ENCODE measurements around the gene PIK3R1.

The PIK3R1 gene

DNA sequence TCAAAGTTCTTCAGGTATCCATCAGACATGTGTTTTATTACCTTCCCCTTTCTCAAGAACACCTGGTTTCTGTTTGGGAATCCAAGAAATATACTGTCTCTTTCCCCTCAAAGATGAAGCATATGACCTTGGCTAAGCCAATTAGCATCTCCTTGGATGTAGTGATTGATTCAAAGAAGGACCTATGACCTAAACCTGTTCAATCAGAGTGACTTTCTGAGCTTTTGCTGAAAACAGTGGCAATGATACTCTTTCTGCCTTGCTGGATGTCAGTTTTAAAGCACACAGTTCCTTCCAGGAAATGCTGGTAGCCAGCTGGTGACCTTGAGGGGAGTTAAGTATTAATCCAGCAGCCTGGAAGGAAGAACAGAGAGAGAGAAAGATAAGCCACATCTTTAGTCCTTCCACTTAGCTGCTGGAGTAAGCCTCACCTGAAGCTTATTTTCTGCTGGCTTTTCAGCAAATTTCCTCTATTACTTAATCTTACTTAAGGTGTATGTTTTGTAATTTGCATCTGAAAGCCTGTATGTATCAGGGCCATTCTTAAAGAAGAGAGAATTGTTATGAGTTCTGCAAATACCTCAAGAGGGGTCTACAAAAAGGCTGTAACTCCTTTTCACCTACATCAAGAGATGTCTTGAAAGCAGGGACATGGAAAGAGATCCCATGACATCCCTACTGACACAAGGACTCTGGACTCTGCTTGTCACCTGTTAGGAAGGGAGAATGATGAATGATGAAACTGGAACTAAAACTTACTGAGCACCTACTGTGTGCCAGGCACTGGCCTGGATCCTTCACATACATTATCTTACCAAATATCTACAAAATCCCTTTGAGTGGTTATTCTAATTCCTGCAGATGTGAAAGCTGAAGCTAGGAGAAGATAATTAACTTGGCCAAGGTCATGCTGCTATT lies 35.2 kb upstream of the PIK3R1 start:
- Histone ChIP-seq H3K4ac (ENCODE audit: low read depth, low read length) (no peak overlapping the region), H2BK15ac (replicated peaks; ENCODE audit: low read depth) (no peak overlapping the region), H3K4me3 (ENCODE audit: low read length) (no peak overlapping the region), H3K4me1 (ENCODE audit: control insufficient read depth, low read depth, low read length) (peaks cover 6% of the 10 kb centered on the region), H3K79me1 (ENCODE audit: low read length) (no peaks in the 10 kb centered on the region), H3K23ac (ENCODE audit: low read length) (no peak overlapping the region), H3K79me2 (ENCODE audit: control insufficient read depth, insufficient read depth, low read length) (no peaks in the 10 kb centered on the region), H3K18ac (ENCODE audit: low read length) (no peak overlapping the region), H4K5ac (ENCODE audit: low read length) (no peak overlapping the region), H3K9ac (ENCODE audit: low read length) (no peak overlapping the region), H2BK5ac (ENCODE audit: low read length) (no peak overlapping the region), H4K8ac (ENCODE audit: low read depth, low read length) (no peak overlapping the region), H3K27me3 (ENCODE audit: insufficient read depth, low read length, poor library complexity) (no peaks in the 10 kb centered on the region), H2BK120ac (ENCODE audit: low read depth, low read length) (no peak overlapping the region), H3K27ac (ENCODE audit: low read depth, low read length) (no peak overlapping the region), H3K56ac (ENCODE audit: low read length) (peak overlapping the region; percentile 17), H2AK5ac (ENCODE audit: low read length) (no peak overlapping the region), H3K4me2 (ENCODE audit: low read length) (no peak overlapping the region), H3K36me3 (ENCODE audit: control insufficient read depth, insufficient read depth, low read length) (no peaks in the 10 kb centered on the region)
- DNase-seq: no peak

DNA sequence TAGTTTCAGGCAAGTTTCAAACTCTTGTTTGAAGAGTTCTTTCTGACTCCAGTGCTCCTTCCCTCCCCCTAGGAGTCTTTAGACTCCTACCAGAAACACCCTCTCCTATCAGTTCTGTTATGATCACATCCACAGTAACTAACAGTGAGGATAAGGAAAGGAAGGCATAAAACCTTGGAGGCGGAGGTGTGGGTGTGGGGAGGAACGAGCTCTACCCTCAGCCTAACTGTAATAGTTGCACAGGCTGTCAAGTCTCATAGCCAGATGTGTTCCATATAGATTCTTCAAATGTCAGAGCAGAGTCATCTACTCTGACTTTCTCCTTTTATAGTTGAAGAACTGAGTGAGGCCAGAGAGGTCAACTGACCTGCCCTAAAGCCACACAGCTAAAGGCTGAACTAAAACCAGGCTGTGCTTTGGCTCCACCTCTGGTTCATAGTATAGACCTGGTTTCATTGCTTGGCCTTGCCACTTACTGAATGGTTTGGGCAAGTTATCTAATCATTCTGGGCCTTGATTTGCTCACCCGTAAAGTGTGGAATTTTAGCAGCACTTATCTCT lies 34.4 kb upstream of the PIK3R1 start:
- H3K4me1 ChIP-seq (ENCODE audit: control insufficient read depth, low read depth, low read length): peaks cover 6% of the 10 kb centered on the region
- H3K36me3 ChIP-seq (ENCODE audit: control insufficient read depth, insufficient read depth, low read length): no peaks in the 10 kb centered on the region
- WGBS (ENCODE audit: extremely low coverage, insufficient coverage, low lambda C conversion rate): no CpG with 5 or more reads among the region's 3 CpGs
- no peak overlapping the region for H3K9ac ChIP-seq (ENCODE audit: low read length)
- no peak overlapping the region for H3K4me3 ChIP-seq (ENCODE audit: low read length)
- H3K79me1 ChIP-seq (ENCODE audit: low read length): no peaks in the 10 kb centered on the region
- no peak overlapping the region for H3K4ac ChIP-seq (ENCODE audit: low read depth, low read length)
- H3K56ac ChIP-seq (ENCODE audit: low read length): peak overlapping the region; percentile 17
- no peak overlapping the region for H2BK15ac ChIP-seq (replicated peaks; ENCODE audit: low read depth)
- H3K18ac ChIP-seq (ENCODE audit: low read length): no peak overlapping the region
- no peak overlapping the region for H3K23ac ChIP-seq (ENCODE audit: low read length)
- no peak overlapping the region for H4K5ac ChIP-seq (ENCODE audit: low read length)
- no peak overlapping the region for H3K4me2 ChIP-seq (ENCODE audit: low read length)
- no peak overlapping the region for H2BK120ac ChIP-seq (ENCODE audit: low read depth, low read length)
- no peak overlapping the region for H4K8ac ChIP-seq (ENCODE audit: low read depth, low read length)
- H2AK5ac ChIP-seq (ENCODE audit: low read length): no peak overlapping the region
- DNase-seq: peak; percentile 78
- H3K27ac ChIP-seq (ENCODE audit: low read depth, low read length): no peak overlapping the region
- no peaks in the 10 kb centered on the region for H3K27me3 ChIP-seq (ENCODE audit: insufficient read depth, low read length, poor library complexity)
- no peak overlapping the region for H2BK5ac ChIP-seq (ENCODE audit: low read length)
- H3K79me2 ChIP-seq (ENCODE audit: control insufficient read depth, insufficient read depth, low read length): no peaks in the 10 kb centered on the region

DNA sequence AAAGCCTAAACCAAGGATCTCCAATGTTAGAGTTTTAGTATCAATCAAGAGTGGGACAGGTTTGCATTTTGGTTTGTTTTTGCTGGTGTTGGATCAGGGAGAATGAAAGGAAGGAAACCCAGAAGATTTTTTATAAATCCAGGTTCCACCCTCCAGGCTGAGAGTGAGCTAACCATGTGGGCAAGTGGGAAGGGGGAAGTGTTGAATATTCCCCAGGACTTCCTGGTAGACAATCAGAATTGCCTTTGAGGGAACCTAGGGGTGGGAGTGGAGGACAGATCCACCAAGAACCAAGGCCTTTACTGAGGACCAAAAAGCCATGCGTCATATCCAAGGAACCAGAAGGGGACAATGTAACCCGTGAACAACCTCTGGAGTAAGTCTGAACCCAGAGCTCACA lies 33.5 kb upstream of the PIK3R1 start:
- Histone ChIP-seq H4K5ac (ENCODE audit: low read length) (no peak overlapping the region), H2BK15ac (replicated peaks; ENCODE audit: low read depth) (no peak overlapping the region), H4K8ac (ENCODE audit: low read depth, low read length) (no peak overlapping the region), H3K36me3 (ENCODE audit: control insufficient read depth, insufficient read depth, low read length) (no peaks in the 10 kb centered on the region), H2AK5ac (ENCODE audit: low read length) (peak overlapping the region; percentile 31), H3K4me3 (ENCODE audit: low read length) (no peak overlapping the region), H3K27ac (ENCODE audit: low read depth, low read length) (no peak overlapping the region), H2BK120ac (ENCODE audit: low read depth, low read length) (no peak overlapping the region), H3K18ac (ENCODE audit: low read length) (peak overlapping the region; percentile 13), H2BK5ac (ENCODE audit: low read length) (peak overlapping the region; percentile 69), H3K27me3 (ENCODE audit: insufficient read depth, low read length, poor library complexity) (no peaks in the 10 kb centered on the region), H3K4me2 (ENCODE audit: low read length) (no peak overlapping the region), H3K4ac (ENCODE audit: low read depth, low read length) (no peak overlapping the region), H3K23ac (ENCODE audit: low read length) (no peak overlapping the region), H3K79me2 (ENCODE audit: control insufficient read depth, insufficient read depth, low read length) (no peaks in the 10 kb centered on the region), H3K56ac (ENCODE audit: low read length) (peak overlapping the region; percentile 56), H3K9ac (ENCODE audit: low read length) (no peak overlapping the region), H3K79me1 (ENCODE audit: low read length) (no peaks in the 10 kb centered on the region), H3K4me1 (ENCODE audit: control insufficient read depth, low read depth, low read length) (peaks cover 6% of the 10 kb centered on the region)
- no peak for DNase-seq
- no CpG with 5 or more reads among the region's 2 CpGs for WGBS (ENCODE audit: extremely low coverage, insufficient coverage, low lambda C conversion rate)

DNA sequence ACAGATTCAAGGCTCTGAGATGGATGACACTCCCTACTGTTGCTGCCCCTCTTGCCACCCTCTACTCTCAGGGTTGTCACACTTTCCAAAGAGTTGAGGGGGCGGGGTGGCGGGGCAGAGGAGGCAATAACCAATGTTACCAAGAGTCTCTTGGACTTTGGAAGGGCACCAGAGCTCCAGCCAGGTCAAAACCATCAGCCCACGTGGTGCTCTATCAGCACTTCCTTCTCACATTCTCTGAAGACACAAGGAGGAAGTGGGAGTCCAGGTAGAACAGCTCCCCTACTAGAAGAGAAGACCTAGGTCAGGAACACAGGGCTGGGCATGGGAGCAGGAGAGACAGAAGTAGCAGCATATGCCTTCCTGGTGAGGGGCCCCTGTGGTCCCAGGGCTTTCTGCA lies 33.0 kb upstream of the PIK3R1 start:
- no peak overlapping the region for H3K4me3 ChIP-seq (ENCODE audit: low read length)
- no peak overlapping the region for H2BK5ac ChIP-seq (ENCODE audit: low read length)
- no peak overlapping the region for H4K8ac ChIP-seq (ENCODE audit: low read depth, low read length)
- H3K79me1 ChIP-seq (ENCODE audit: low read length): no peaks in the 10 kb centered on the region
- no peak overlapping the region for H2BK120ac ChIP-seq (ENCODE audit: low read depth, low read length)
- H3K36me3 ChIP-seq (ENCODE audit: control insufficient read depth, insufficient read depth, low read length): no peaks in the 10 kb centered on the region
- no CpG with 5 or more reads among the region's 3 CpGs for WGBS (ENCODE audit: extremely low coverage, insufficient coverage, low lambda C conversion rate)
- H3K9ac ChIP-seq (ENCODE audit: low read length): no peak overlapping the region
- H2BK15ac ChIP-seq (replicated peaks; ENCODE audit: low read depth): no peak overlapping the region
- H3K4me2 ChIP-seq (ENCODE audit: low read length): no peak overlapping the region
- no peak for DNase-seq
- H2AK5ac ChIP-seq (ENCODE audit: low read length): no peak overlapping the region
- H3K79me2 ChIP-seq (ENCODE audit: control insufficient read depth, insufficient read depth, low read length): no peaks in the 10 kb centered on the region
- peak overlapping the region; percentile 13 for H3K18ac ChIP-seq (ENCODE audit: low read length)
- no peak overlapping the region for H3K4ac ChIP-seq (ENCODE audit: low read depth, low read length)
- H3K23ac ChIP-seq (ENCODE audit: low read length): no peak overlapping the region
- no peak overlapping the region for H4K5ac ChIP-seq (ENCODE audit: low read length)
- H3K4me1 ChIP-seq (ENCODE audit: control insufficient read depth, low read depth, low read length): peaks cover 6% of the 10 kb centered on the region
- peak overlapping the region; percentile 56 for H3K56ac ChIP-seq (ENCODE audit: low read length)
- no peak overlapping the region for H3K27ac ChIP-seq (ENCODE audit: low read depth, low read length)
- H3K27me3 ChIP-seq (ENCODE audit: insufficient read depth, low read length, poor library complexity): no peaks in the 10 kb centered on the region

DNA sequence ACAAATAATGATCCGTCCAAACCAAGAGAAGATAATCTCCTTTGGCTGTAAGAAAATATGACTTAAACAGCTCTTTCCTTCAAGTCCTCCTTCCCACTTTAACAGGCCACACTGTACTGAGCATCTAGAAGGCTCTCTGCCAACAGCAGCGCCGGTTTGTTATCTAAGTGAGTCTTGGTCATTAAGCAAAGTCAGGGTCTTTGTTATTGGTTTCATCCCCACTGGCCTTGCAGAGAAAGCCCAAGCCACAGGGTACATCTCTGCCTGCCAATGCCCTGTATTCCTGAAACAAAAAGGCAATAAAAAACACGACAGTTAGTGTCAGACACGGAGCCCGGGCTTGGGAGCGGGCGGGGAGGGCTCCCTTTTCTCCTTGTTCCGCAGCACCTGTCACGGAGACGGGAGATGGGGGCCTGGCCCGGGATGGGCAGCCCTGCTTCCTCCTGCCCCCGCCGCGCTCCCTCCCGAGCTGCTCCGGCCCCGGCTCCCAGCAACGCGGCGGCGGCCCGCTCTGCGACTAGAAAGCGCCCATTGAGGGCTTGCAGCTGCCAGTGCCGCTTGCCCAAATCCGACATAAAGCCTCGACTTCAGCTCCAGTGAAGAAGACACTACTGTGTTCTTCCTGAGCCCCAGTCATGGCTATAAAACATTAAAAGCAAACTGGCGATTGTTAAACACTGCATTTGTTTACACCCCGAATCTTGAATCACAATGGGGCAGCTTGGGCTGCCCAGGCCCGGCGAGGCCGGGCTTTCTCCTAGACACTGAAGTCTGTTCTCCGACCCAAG lies 28.1 kb upstream of the PIK3R1 start:
- no peak overlapping the region for H3K4ac ChIP-seq (ENCODE audit: low read depth, low read length)
- peak; percentile 58 for DNase-seq
- no peaks in the 10 kb centered on the region for H3K27me3 ChIP-seq (ENCODE audit: insufficient read depth, low read length, poor library complexity)
- no peaks in the 10 kb centered on the region for H3K79me2 ChIP-seq (ENCODE audit: control insufficient read depth, insufficient read depth, low read length)
- H3K27ac ChIP-seq (ENCODE audit: low read depth, low read length): no peak overlapping the region
- H4K8ac ChIP-seq (ENCODE audit: low read depth, low read length): no peak overlapping the region
- H3K18ac ChIP-seq (ENCODE audit: low read length): peak overlapping the region; percentile 22
- no peak overlapping the region for H4K5ac ChIP-seq (ENCODE audit: low read length)
- no peak overlapping the region for H3K23ac ChIP-seq (ENCODE audit: low read length)
- peak overlapping the region; percentile 76 for H3K56ac ChIP-seq (ENCODE audit: low read length)
- no CpG with 5 or more reads among the region's 34 CpGs for WGBS (ENCODE audit: extremely low coverage, insufficient coverage, low lambda C conversion rate)
- no peaks in the 10 kb centered on the region for H3K79me1 ChIP-seq (ENCODE audit: low read length)
- no peaks in the 10 kb centered on the region for H3K36me3 ChIP-seq (ENCODE audit: control insufficient read depth, insufficient read depth, low read length)
- H3K4me2 ChIP-seq (ENCODE audit: low read length): peak overlapping the region; percentile 58
- peak overlapping the region; percentile 38 for H3K9ac ChIP-seq (ENCODE audit: low read length)
- H2BK15ac ChIP-seq (replicated peaks; ENCODE audit: low read depth): peak overlapping the region; percentile 99
- H2AK5ac ChIP-seq (ENCODE audit: low read length): no peak overlapping the region
- no peak overlapping the region for H2BK5ac ChIP-seq (ENCODE audit: low read length)
- no peak overlapping the region for H3K4me3 ChIP-seq (ENCODE audit: low read length)
- peak overlapping the region; percentile 29 for H2BK120ac ChIP-seq (ENCODE audit: low read depth, low read length)
- H3K4me1 ChIP-seq (ENCODE audit: control insufficient read depth, low read depth, low read length): peaks cover 3% of the 10 kb centered on the region
